IPS-15b (cell line): ENCODE data around the gene NRAP.

Experiments used
- H3K27me3 ChIP-seq: one replicate; pipeline ENCODE4 v1.6.1; 2013; ENCODE audit warnings: low read length; ENCODE audit not compliant: control insufficient read depth, insufficient read depth
- H3K36me3 ChIP-seq: one replicate; pipeline ENCODE4 v1.6.1; 2013; ENCODE audit warnings: low read length; ENCODE audit not compliant: control insufficient read depth, insufficient read depth
- H3K4me1 ChIP-seq: one replicate; pipeline ENCODE4 v1.6.1; 2013; ENCODE audit warnings: mild to moderate bottlenecking, low read length; ENCODE audit not compliant: control insufficient read depth, insufficient read depth
- H3K4me3 ChIP-seq: one replicate; pipeline ENCODE4 v1.5.1; 2013; ENCODE audit warnings: low read depth, low read length
- H3K9ac ChIP-seq: one replicate; pipeline ENCODE4 v1.6.1; 2013; ENCODE audit warnings: low read depth, mild to moderate bottlenecking, low read length
- H3K9me3 ChIP-seq: one replicate; pipeline ENCODE4 v1.6.1; 2013; ENCODE audit warnings: mild to moderate bottlenecking, low read length; ENCODE audit not compliant: control insufficient read depth, insufficient read depth

NRAP gene

DNA sequence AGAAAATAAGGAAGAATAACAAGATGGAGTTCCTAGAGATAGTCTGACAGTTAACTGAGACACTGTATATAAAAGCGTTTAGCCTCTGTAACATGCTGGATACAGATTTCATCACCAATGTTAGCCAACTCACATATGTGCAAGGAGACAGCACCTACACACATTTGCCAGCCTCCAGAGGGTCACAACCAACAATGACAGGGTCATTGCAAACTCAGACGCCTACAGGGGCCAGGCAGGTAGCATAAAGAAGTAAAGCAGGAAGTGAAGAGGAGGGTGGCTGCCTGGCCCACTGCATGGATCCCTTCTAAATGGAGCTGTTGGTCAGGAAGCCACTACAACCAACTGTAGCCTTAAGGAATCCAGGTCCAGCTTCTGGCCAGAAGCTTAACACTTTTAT lies 50.4 kb downstream of the NRAP start:
- Histone ChIP-seq H3K9ac (no peak overlapping the region), H3K4me1 (peaks cover 25% of the 10 kb centered on the region), H3K27me3 (peaks cover 10% of the 10 kb centered on the region), H3K4me3 (no peak overlapping the region), H3K36me3 (no peaks in the 10 kb centered on the region), H3K9me3 (no peaks in the 10 kb centered on the region)

DNA sequence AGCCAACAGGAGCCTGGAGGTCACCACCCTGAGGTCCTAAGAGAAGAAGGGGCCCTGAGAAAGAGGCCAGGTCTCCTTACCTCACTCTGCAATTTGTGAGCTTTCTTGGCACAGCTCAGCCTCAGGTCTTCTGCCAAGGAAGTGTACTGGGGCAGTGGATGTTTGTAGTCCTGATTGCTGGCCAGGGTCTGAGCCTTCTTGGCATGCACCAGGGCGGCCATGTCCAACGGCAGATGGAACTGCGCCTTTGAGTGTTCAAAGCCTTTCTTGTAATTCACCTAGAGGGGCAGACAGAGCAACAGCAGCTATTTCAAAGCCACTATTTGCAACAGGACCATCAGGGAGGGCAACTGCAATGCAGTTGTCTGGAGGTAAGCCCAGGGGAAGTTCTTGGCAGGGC lies 51.7 kb downstream of the NRAP start:
- Histone ChIP-seq H3K36me3 (no peaks in the 10 kb centered on the region), H3K4me1 (peaks cover 21% of the 10 kb centered on the region), H3K4me3 (no peak overlapping the region), H3K9me3 (no peaks in the 10 kb centered on the region), H3K27me3 (peaks cover 8% of the 10 kb centered on the region), H3K9ac (no peak overlapping the region)

DNA sequence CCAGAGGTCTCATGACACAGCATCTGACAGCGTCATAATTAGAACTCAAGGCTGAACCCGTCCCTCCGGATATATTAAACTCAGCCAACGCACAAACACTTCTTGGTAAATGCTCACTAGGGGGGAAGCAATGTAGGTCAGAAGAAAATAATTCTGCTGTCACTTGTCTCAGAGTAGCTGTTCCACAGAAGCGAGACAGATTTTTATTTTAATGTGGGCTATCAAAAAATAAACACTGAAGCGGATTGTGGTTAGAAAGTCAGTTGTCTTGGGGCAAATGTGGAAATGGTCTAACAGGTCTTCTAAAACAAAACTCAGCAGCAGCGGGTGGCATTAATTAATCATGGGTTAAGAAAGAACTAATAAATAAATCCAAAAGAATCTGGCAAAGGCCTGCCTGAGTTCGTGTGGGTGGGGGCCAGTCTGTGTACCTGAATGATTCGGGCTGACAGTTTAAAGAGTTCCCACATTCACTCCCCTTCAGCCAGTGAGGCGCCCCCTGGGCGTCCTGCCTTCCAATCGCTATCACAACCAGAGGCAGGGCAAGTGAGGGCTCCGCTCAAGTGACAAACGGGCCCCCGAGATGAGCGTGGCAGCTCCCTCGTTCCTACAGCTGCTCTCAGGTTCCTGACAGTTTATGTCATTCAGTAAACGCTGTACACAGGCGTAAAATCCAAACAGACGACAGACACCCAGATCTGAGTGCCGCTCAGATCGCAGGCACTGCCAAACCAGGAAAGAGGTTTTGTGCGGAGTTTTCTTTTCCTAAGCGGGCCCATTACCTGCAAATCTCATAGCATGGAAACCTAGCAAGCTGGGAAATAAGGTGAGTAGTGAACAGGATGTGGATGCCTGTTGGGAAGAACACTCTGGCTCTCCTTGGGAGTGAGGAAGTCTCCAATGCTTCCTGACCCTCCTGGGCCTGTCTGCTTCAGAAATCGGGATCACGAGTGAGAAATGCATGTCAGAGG lies 52.9 kb downstream of the NRAP start:
- Histone ChIP-seq H3K4me3 (no peak overlapping the region), H3K4me1 (peaks cover 17% of the 10 kb centered on the region), H3K36me3 (no peaks in the 10 kb centered on the region), H3K9ac (no peak overlapping the region), H3K27me3 (peaks cover 8% of the 10 kb centered on the region), H3K9me3 (no peaks in the 10 kb centered on the region)

DNA sequence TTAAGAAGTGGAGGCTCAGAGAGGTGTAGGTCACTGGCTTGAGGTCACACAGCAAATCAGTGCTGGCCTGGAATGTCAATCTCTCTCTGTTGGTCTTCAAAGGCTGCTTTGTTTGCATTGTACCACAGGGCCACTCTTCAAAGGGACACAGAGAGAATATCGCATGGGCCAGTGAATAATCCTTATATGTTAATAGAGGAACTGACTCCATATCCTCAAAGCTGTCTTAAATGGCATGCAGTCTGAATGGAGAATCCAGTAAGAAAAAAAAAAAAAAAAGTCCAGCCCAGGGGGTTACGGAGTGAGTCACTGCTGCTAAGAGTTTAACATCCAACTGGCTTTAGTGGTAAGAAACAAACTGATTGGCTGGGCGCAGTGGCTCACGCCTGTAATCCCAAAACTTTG lies 54.1 kb downstream of the NRAP start:
- Histone ChIP-seq H3K36me3 (no peaks in the 10 kb centered on the region), H3K9me3 (no peaks in the 10 kb centered on the region), H3K4me3 (no peak overlapping the region), H3K27me3 (peaks cover 5% of the 10 kb centered on the region), H3K9ac (no peak overlapping the region), H3K4me1 (peaks cover 11% of the 10 kb centered on the region)

DNA sequence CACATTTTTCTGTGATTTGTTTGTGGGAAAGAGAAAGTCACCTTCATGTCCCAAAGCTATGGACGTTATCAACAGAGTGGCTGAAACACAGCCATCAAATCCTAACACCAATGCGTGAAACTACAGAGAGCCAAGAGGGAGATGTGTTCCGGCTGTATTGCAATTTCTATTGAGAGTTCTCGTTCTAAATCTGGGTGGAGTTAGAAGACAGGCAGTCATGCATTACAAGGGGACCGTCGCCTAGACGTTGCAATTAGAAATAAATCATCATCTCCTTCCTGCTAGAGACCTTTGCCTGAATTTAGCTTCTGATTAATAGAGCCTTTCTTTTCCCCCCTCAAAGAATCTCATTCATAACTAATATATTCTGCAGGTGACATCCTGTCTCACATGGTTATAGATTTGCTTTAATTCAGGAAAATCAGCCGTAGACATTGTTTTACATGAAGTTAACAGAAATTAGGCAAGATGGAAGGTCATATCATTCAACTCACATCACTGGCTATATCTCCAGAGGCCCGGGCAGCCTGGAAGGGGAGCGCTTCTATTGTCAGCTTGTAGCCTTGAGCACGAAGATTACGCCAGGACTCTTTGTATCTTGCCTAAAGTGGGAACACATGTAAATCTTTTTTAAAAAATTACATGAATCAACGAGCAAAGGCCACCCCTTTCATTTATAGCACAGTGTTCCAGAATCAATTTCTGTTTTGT lies 58.4 kb downstream of the NRAP start:
- Histone ChIP-seq H3K27me3 (no peaks in the 10 kb centered on the region), H3K4me3 (no peak overlapping the region), H3K9ac (no peak overlapping the region)

DNA sequence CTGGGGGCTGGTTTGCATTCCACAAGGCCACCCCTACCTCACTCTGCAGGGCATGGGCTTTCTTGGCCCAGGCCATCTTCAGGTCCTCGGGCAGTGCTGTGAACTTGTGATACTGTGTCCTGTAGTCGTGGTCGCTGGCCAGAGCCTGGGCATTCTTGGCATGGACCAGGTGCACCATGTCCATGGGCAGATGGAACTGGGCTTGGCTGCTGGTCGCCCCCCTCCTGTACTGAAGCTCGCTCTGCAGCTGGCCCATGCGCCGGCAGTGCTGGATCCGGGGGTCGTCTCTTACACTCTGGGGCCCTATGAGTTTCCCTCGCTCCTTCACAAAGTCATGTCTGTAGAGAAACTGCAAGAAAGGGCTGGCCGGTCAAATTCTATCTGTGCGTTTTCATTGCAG lies 59.3 kb downstream of the NRAP start:
- Histone ChIP-seq H3K4me1 (no peaks in the 10 kb centered on the region), H3K4me3 (no peak overlapping the region), H3K9ac (no peak overlapping the region), H3K9me3 (no peaks in the 10 kb centered on the region), H3K27me3 (no peaks in the 10 kb centered on the region), H3K36me3 (no peaks in the 10 kb centered on the region)

More for the DNA sequence above, 58.4 kb downstream of the NRAP start:
- Histone ChIP-seq H3K9me3 (no peaks in the 10 kb centered on the region), H3K4me1 (no peaks in the 10 kb centered on the region), H3K36me3 (no peaks in the 10 kb centered on the region)

DNA sequence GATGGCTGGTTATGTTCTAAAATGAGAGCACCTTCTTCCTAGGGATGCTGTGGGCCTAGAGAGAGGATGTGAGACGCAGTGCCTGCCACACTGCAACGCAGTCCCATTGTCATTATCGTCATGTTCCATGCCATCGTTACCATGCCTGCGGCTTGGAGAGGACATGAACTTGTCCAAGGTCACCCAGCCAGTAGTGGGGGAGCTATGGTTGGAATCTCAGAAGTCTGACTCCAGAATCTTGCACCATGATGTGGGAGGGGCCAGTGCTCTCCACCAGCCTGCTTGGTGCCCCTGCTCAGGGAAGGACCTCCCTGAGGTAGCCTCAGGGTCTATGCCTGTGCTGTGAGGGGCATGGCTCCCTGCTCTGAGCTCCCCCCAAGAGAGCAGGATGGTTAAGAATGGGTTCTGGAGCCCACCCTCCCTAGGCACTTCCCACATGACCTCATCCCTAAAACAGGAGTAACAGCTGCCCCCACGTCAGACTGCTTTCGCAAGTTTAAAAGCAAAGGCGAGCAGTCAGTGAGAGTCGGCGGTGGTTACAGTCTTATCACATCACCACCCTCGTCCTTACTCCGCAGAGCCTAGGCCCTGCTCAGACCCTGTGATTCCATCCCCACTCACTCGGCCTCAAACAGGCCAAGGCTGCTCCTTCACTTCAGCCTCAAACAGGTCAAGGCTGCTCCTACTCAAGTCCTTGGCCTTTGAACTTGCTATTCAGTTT lies 60.6 kb downstream of the NRAP start:
- H3K9me3 ChIP-seq, result no peaks in the 10 kb centered on the region
- no peak overlapping the region for H3K4me3 ChIP-seq
- H3K9ac ChIP-seq, result no peak overlapping the region
- H3K27me3 ChIP-seq, result no peaks in the 10 kb centered on the region
- no peaks in the 10 kb centered on the region for H3K4me1 ChIP-seq
- no peaks in the 10 kb centered on the region for H3K36me3 ChIP-seq

DNA sequence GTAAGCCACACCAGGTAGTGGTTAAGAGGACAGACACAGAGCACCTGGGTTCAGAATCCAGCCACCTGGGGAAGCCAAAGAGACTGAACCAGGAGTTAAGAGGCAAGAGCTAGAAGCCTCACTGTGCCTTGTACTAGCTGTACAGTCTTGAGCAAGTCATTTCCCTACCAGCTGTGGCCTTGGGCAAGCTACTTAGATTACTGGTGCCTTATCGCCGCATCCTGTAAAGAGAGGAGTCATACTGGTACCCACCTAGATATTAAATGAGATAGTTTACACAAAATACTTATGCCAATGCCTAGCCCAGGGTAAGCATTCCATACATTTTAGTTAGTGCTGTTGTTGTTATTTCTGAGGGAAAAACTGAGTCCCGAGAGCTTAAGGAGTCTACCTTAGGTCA lies 63.3 kb downstream of the NRAP start:
- H3K36me3 ChIP-seq, result no peaks in the 10 kb centered on the region
- no peaks in the 10 kb centered on the region for H3K9me3 ChIP-seq
- H3K9ac ChIP-seq, result no peak overlapping the region
- peaks cover 4% of the 10 kb centered on the region for H3K27me3 ChIP-seq
- H3K4me3 ChIP-seq, result no peak overlapping the region
- no peaks in the 10 kb centered on the region for H3K4me1 ChIP-seq

DNA sequence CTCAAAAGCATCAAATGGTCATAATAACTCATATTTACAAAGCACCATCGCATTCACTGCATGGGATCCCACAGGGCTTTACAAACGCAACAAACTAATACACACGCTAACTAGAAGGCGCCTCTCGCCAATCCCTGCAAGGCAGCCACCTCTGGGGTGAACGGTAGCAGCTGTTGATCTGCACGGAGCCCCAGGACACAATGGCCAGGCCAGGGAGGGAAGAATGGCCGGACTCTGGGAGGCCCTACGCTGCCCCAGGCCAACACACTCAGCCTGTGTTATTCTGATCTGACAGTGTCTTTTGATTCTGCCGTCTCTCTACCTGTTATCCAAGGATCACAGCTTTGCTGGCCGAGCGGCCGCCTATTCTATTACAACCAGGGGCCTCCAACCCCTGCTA lies 69.2 kb downstream of the NRAP start:
- H3K4me1 ChIP-seq, result no peaks in the 10 kb centered on the region
- no peaks in the 10 kb centered on the region for H3K36me3 ChIP-seq
- peaks cover 4% of the 10 kb centered on the region for H3K27me3 ChIP-seq
- no peaks in the 10 kb centered on the region for H3K9me3 ChIP-seq
- no peak overlapping the region for H3K9ac ChIP-seq
- no peak overlapping the region for H3K4me3 ChIP-seq

DNA sequence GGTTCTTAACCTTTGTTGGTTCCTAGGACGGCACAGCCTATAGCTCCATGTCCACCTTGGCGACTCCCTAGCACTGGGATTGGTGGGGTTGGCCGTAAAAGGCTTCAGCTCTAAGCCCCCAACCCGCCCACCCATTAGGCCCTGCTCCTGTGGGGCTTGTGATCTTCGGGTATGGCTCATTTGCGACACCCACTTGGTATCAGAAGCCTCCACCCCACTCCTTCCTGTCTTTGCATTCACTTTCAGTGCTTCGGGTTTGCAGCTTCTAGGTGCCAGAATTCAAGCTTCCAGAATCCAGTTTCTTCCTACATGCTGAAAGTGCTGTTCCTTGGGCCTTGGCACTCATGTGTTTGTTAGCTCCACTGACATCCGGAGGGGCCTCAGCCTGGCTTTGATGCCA lies 71.5 kb downstream of the NRAP start:
- no peak overlapping the region for H3K4me3 ChIP-seq

DNA sequence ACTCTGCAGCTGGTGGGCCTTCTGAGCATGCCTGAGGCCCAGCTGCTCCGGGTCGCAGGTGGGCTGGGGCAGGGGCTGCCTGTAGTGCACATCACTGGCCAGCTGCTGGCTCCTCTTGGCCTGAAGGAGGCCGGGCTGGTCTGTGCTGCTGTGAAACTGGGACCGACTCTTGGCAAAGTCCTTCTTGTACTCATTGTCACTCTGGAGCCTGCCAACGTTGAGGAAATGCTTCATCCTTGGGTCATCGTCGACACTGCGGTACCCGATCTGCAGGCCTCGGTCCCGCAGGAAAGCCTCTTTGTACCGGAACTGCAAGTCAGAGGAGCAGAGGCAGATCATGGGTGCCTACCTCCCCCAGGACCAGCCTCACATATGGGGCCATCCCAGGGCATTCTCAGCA lies 73.3 kb downstream of the NRAP start:
- Histone ChIP-seq H3K4me3 (no peak overlapping the region), H3K9me3 (no peaks in the 10 kb centered on the region), H3K4me1 (no peaks in the 10 kb centered on the region), H3K36me3 (no peaks in the 10 kb centered on the region), H3K9ac (no peak overlapping the region), H3K27me3 (no peaks in the 10 kb centered on the region)

More for the DNA sequence above, 71.5 kb downstream of the NRAP start:
- Histone ChIP-seq H3K27me3 (peaks cover 4% of the 10 kb centered on the region), H3K9ac (no peak overlapping the region), H3K4me1 (no peaks in the 10 kb centered on the region), H3K9me3 (no peaks in the 10 kb centered on the region), H3K36me3 (no peaks in the 10 kb centered on the region)
